Activated naive CD8-positive, alpha-beta T cell treated with anti-CD3 and anti-CD28 coated beads, Interleukin-2, amount 10 ng/mL, durations not matched to agents 7 days and 5 days (primary cell): ENCODE measurements around the gene SHE. TPM values are rescaled to one million over a fixed set of nuclear protein-coding genes. Genes with fewer than 3 reads are reported as not detected.

ENCODE experiments used
- ATAC-seq: fragments of 150-1000 bp; cut with Tn5 transposase; one replicate; pipeline ENCODE4 v1.10.0; 2021; ENCODE audit warnings: low read depth, moderate library complexity
- POLR2A ChIA-PET: fragments of 350-600 bp; sonication (Branson Sonifier 250); formaldehyde crosslinking; loops from one replicate; lab custom pipeline; 2021; ENCODE audit warnings: antibody characterized with exemption; lab: Charles Lee
- DNase-seq: peaks from one replicate; pipeline ENCODE4 v3.0.0; 2021
- H3K27ac Mint-ChIP-seq: one replicate; pipeline ENCODE4 v1.8.0; 2022; ENCODE audit warnings: mild to moderate bottlenecking, mixed read lengths
- H3K27me3 Mint-ChIP-seq: one replicate; pipeline ENCODE4 v1.8.0; 2022; ENCODE audit warnings: mild to moderate bottlenecking, moderate library complexity, mixed read lengths
- H3K36me3 Mint-ChIP-seq: one replicate; pipeline ENCODE4 v1.8.0; 2021; ENCODE audit warnings: mild to moderate bottlenecking, mixed read lengths
- H3K4me1 Mint-ChIP-seq: one replicate; pipeline ENCODE4 v1.8.0; 2021; ENCODE audit warnings: mixed read lengths
- H3K4me3 Mint-ChIP-seq: one replicate; pipeline ENCODE4 v1.8.0; 2022; ENCODE audit warnings: mild to moderate bottlenecking, moderate library complexity, mixed read lengths
- H3K9me3 Mint-ChIP-seq: one replicate; pipeline ENCODE4 v1.8.0; 2021; ENCODE audit warnings: mixed read lengths
- total RNA-seq, 2 experiments: library from RNA; stranded (reverse); gene quantifications; one replicate each; pipeline ENCODE4 v1.2.3, GENCODE V29; 2021

The SHE gene
- total RNA-seq, 2 experiments from 2014 or later, result not detected

GRCh38 chr1:154466206-154466605 is 36.0 kb downstream of the SHE start:
- POLR2A ChIA-PET, result no interaction called here

GRCh38 chr1:154465621-154466195 is 36.5 kb downstream of the SHE start:
- no peak overlapping the region for H3K27ac Mint-ChIP-seq
- no peaks in the 10 kb centered on the region for H3K36me3 Mint-ChIP-seq
- H3K4me3 Mint-ChIP-seq, result no peak overlapping the region
- POLR2A ChIA-PET, result no interaction called here
- H3K27me3 Mint-ChIP-seq, result peaks cover 4% of the 10 kb centered on the region
- H3K4me1 Mint-ChIP-seq, result peaks cover 19% of the 10 kb centered on the region
- H3K9me3 Mint-ChIP-seq, result no peaks in the 10 kb centered on the region
- ATAC-seq (no peak), DNase-seq (no peak)

More at GRCh38 chr1:154466206-154466605, 36.0 kb downstream of the SHE start:
- H3K4me1 Mint-ChIP-seq, result peaks cover 17% of the 10 kb centered on the region
- H3K4me3 Mint-ChIP-seq, result no peak overlapping the region
- no peak overlapping the region for H3K27ac Mint-ChIP-seq
- DNase-seq (no peak), ATAC-seq (no peak)
- no peaks in the 10 kb centered on the region for H3K9me3 Mint-ChIP-seq
- H3K36me3 Mint-ChIP-seq, result no peaks in the 10 kb centered on the region
- H3K27me3 Mint-ChIP-seq, result peaks cover 7% of the 10 kb centered on the region

- peak; percentile 44 for DNase-seq
- peak overlapping the region; percentile 63 for H3K4me3 Mint-ChIP-seq
- ATAC-seq, result peak; percentile 94
- H3K9me3 Mint-ChIP-seq, result no peaks in the 10 kb centered on the region
- peaks cover 21% of the 10 kb centered on the region for H3K4me1 Mint-ChIP-seq
- H3K36me3 Mint-ChIP-seq, result no peaks in the 10 kb centered on the region
- POLR2A ChIA-PET, result interaction anchor here (0.7 kb wide), 1 partner anchor 24 kb away, joined by 3 read pairs; no protein-coding TSS in a partner anchor
- peaks cover 4% of the 10 kb centered on the region for H3K27me3 Mint-ChIP-seq
- peak overlapping the region; percentile 50 for H3K27ac Mint-ChIP-seq
These were observed 38.7 kb downstream of the SHE start for GRCh38 chr1:154463512-154463990.

GRCh38 chr1:154460695-154461260 is 41.4 kb downstream of the SHE start:
- Mint-ChIP-seq H3K4me1 (peaks cover 18% of the 10 kb centered on the region), H3K36me3 (no peaks in the 10 kb centered on the region), H3K27ac (no peak overlapping the region), H3K27me3 (peaks cover 4% of the 10 kb centered on the region), H3K4me3 (no peak overlapping the region), H3K9me3 (no peaks in the 10 kb centered on the region)
- DNase-seq (no peak), ATAC-seq (no peak)
- POLR2A ChIA-PET, result no interaction called here

GRCh38 chr1:154459080-154459479 is 43.1 kb downstream of the SHE start:
- H3K9me3 Mint-ChIP-seq, result no peaks in the 10 kb centered on the region
- H3K27me3 Mint-ChIP-seq, result peaks cover 5% of the 10 kb centered on the region
- ATAC-seq, result no peak
- H3K4me1 Mint-ChIP-seq, result peaks cover 19% of the 10 kb centered on the region
- no peak for DNase-seq
- POLR2A ChIA-PET, result no interaction called here
- no peaks in the 10 kb centered on the region for H3K36me3 Mint-ChIP-seq
- H3K4me3 Mint-ChIP-seq, result no peak overlapping the region
- no peak overlapping the region for H3K27ac Mint-ChIP-seq

GRCh38 chr1:154456631-154457030 is 45.6 kb downstream of the SHE start:
- Mint-ChIP-seq H3K27ac (no peak overlapping the region), H3K4me1 (peaks cover 15% of the 10 kb centered on the region), H3K27me3 (peaks cover 20% of the 10 kb centered on the region), H3K36me3 (peaks cover 1% of the 10 kb centered on the region), H3K4me3 (no peak overlapping the region), H3K9me3 (no peaks in the 10 kb centered on the region)
- POLR2A ChIA-PET, result no interaction called here
- ATAC-seq (no peak), DNase-seq (no peak)

GRCh38 chr1:154454386-154455120 is 47.7 kb downstream of the SHE start:
- Mint-ChIP-seq H3K27me3 (peaks cover 29% of the 10 kb centered on the region), H3K9me3 (no peaks in the 10 kb centered on the region), H3K4me1 (peaks cover 11% of the 10 kb centered on the region), H3K36me3 (peaks cover 1% of the 10 kb centered on the region), H3K27ac (no peak overlapping the region), H3K4me3 (no peak overlapping the region)
- ATAC-seq (no peak), DNase-seq (no peak)
- POLR2A ChIA-PET, result interaction anchor here (1.1 kb wide), 1 partner anchor 120 kb away, joined by 3 read pairs; no protein-coding TSS in a partner anchor

GRCh38 chr1:154453574-154454352 is 48.4 kb downstream of the SHE start:
- Mint-ChIP-seq H3K36me3 (peaks cover 1% of the 10 kb centered on the region), H3K4me1 (peaks cover 11% of the 10 kb centered on the region), H3K9me3 (no peaks in the 10 kb centered on the region), H3K4me3 (no peak overlapping the region), H3K27me3 (peaks cover 29% of the 10 kb centered on the region), H3K27ac (no peak overlapping the region)
- no peak for DNase-seq
- ATAC-seq, result no peak
- POLR2A ChIA-PET, result interaction anchor here (1.1 kb wide), 1 partner anchor 119 kb away, joined by 3 read pairs; no protein-coding TSS in a partner anchor

GRCh38 chr1:154453161-154453560 is 49.1 kb downstream of the SHE start:
- DNase-seq (no peak), ATAC-seq (no peak)
- peaks cover 11% of the 10 kb centered on the region for H3K4me1 Mint-ChIP-seq
- H3K36me3 Mint-ChIP-seq, result peaks cover 1% of the 10 kb centered on the region
- H3K9me3 Mint-ChIP-seq, result no peaks in the 10 kb centered on the region
- H3K4me3 Mint-ChIP-seq, result no peak overlapping the region
- H3K27ac Mint-ChIP-seq, result no peak overlapping the region
- POLR2A ChIA-PET, result interaction anchor here (1.1 kb wide), 1 partner anchor 119 kb away, joined by 3 read pairs; no protein-coding TSS in a partner anchor
- H3K27me3 Mint-ChIP-seq, result peaks cover 30% of the 10 kb centered on the region

- Mint-ChIP-seq H3K4me1 (peaks cover 16% of the 10 kb centered on the region), H3K27me3 (peaks cover 30% of the 10 kb centered on the region), H3K4me3 (no peak overlapping the region)
These were observed 53.8 kb downstream of the SHE start for GRCh38 chr1:154448331-154448811.

GRCh38 chr1:154446789-154447188 is 55.4 kb downstream of the SHE start:
- no peak for DNase-seq
- peaks cover 29% of the 10 kb centered on the region for H3K27me3 Mint-ChIP-seq
- no peak overlapping the region for H3K27ac Mint-ChIP-seq
- ATAC-seq, result no peak
- POLR2A ChIA-PET, result no interaction called here
- no peaks in the 10 kb centered on the region for H3K36me3 Mint-ChIP-seq
- no peak overlapping the region for H3K4me3 Mint-ChIP-seq
- no peaks in the 10 kb centered on the region for H3K9me3 Mint-ChIP-seq
- peaks cover 25% of the 10 kb centered on the region for H3K4me1 Mint-ChIP-seq

More at GRCh38 chr1:154448331-154448811, 53.8 kb downstream of the SHE start:
- no peak for DNase-seq
- Mint-ChIP-seq H3K27ac (no peak overlapping the region), H3K36me3 (peaks cover 1% of the 10 kb centered on the region), H3K9me3 (no peaks in the 10 kb centered on the region)
- ATAC-seq, result no peak
- POLR2A ChIA-PET, result interaction anchor here (0.6 kb wide), 1 partner anchor 21 kb away, joined by 4 read pairs; no protein-coding TSS in a partner anchor

GRCh38 chr1:154446292-154446691 is 55.9 kb downstream of the SHE start:
- Mint-ChIP-seq H3K27me3 (peaks cover 27% of the 10 kb centered on the region), H3K4me3 (no peak overlapping the region), H3K27ac (no peak overlapping the region), H3K36me3 (no peaks in the 10 kb centered on the region), H3K9me3 (no peaks in the 10 kb centered on the region), H3K4me1 (peaks cover 27% of the 10 kb centered on the region)
- DNase-seq (no peak), ATAC-seq (no peak)
- POLR2A ChIA-PET, result no interaction called here

GRCh38 chr1:154445040-154445472 is 57.2 kb downstream of the SHE start:
- peaks cover 35% of the 10 kb centered on the region for H3K4me1 Mint-ChIP-seq
- POLR2A ChIA-PET, result no interaction called here
- H3K4me3 Mint-ChIP-seq, result no peak overlapping the region
- peaks cover 25% of the 10 kb centered on the region for H3K27me3 Mint-ChIP-seq
- ATAC-seq, result peak; percentile 70
- H3K9me3 Mint-ChIP-seq, result no peaks in the 10 kb centered on the region
- H3K36me3 Mint-ChIP-seq, result no peaks in the 10 kb centered on the region
- peak overlapping the region; percentile 30 for H3K27ac Mint-ChIP-seq
- peak; percentile 41 for DNase-seq
